GM10266 (cell line): ENCODE results near the gene CIT.

Experiments used
- DNase-seq: peaks from one replicate; pipeline ENCODE4 v3.0.0; 2012; ENCODE audit errors: extremely low spot score
- TF ChIP-seq, protein P1 (sequence below): IDR thresholded peaks from 2 replicates; pipeline ENCODE4 v1.5.1; 2012; ENCODE audit warnings: mild to moderate bottlenecking, low read depth; ENCODE audit not compliant: control insufficient read depth, insufficient read depth; ENCODE audit errors: missing control alignments

Gene CIT

DNA sequence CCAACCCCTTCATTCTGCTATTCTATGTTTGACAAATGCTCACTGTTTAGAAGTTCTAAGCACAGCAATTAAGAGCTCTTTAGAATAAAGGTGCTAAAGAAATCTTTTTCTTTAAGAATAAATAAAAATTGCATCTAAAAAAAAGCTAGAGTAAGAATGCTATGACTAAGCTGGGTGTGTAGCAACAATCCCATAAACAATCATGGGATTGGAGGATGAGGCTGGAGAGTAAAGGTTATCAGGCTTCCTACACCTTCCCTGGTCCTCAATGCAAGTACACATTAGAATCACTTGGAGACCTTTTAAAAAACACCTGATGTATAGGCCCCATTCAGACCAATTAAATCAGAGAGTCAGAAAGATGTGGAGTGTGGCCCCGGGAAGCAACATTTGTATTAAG is 88.3 kb downstream of the CIT start:
- TF ChIP-seq, protein P1, sequence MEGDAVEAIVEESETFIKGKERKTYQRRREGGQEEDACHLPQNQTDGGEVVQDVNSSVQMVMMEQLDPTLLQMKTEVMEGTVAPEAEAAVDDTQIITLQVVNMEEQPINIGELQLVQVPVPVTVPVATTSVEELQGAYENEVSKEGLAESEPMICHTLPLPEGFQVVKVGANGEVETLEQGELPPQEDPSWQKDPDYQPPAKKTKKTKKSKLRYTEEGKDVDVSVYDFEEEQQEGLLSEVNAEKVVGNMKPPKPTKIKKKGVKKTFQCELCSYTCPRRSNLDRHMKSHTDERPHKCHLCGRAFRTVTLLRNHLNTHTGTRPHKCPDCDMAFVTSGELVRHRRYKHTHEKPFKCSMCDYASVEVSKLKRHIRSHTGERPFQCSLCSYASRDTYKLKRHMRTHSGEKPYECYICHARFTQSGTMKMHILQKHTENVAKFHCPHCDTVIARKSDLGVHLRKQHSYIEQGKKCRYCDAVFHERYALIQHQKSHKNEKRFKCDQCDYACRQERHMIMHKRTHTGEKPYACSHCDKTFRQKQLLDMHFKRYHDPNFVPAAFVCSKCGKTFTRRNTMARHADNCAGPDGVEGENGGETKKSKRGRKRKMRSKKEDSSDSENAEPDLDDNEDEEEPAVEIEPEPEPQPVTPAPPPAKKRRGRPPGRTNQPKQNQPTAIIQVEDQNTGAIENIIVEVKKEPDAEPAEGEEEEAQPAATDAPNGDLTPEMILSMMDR, result no peak
- DNase-seq, result no peak

DNA sequence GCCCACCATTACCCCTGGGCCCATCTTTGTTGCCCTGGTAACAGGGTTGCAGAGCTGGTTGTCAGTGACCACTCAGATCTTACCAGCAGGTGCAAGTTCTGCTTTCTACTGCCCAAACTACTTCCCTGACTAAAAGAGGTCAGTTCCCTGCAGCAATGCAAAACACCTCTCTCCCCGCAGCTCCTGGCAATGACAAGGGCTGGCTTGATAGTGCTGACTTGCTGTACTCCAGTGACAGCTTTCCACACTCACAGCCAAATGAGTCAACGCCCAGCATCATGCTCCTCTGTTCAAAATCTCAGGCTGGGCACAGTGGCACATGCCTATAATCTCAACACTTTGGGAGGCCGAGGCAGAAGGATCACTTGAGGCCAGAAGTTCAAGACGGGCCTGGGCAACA is 90.6 kb downstream of the CIT start:
- TF ChIP-seq, protein P1, result no peak
- no peak for DNase-seq

DNA sequence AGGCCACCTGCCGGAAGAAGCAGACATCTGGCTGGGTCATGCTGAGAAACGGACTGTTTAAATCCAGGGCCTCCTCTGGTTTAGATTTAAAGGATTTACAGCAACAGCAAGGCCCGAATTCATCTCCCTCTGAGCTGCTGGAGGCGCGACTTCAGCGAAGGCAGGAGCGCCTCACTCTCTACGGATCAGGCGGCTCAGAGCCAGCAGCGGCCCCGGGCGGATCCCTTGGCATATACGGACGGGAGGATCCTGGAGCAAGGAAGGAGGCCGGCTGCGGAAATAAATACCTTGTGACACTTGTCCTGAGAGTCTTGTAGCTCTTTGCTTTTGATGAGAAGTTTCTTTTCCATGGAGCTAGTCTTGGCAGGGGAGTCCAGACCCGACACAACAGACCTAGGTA is 92.4 kb downstream of the CIT start:
- TF ChIP-seq, protein P1, result no peak
- DNase-seq, result no peak

DNA sequence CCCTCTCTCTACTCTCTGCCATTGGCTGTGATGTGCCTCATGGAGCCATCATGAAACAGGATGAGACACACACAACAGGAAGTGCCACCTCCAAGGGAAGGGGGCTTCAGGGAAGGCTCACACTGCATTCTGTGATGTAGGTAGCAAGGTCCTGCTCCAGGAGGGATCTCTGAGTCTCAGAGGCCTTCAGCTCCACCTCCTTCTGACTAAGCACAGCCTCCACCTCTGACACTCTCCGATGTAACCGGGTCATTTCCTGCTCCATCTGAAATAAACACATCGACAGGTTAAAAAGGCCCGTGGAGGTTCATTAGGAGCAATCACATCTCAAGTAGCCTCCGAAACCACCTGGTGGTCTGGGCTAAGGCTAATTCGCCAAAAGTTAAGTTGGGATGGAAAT is 93.3 kb downstream of the CIT start:
- TF ChIP-seq, protein P1, result no peak
- DNase-seq, result no peak

DNA sequence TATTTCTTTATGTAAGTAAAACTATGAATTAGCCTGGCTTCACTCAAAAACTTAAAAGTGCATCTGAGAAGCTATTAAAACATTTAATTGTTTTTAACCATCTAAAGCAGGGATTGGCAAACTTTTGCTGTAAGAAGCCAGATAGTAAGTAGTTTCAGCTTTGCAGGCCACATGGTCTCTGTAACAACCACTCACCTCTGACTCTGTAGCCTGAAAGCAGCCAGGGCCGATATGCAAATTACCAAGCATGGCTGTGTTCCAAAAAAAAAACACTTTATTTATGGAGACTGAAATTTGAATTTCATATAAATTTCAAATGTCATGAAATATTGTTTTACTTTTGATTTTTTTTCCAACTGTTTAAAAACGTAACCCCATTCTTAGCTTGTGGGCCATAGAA is 95.3 kb downstream of the CIT start:
- no peak for DNase-seq
- TF ChIP-seq, protein P1, result no peak

DNA sequence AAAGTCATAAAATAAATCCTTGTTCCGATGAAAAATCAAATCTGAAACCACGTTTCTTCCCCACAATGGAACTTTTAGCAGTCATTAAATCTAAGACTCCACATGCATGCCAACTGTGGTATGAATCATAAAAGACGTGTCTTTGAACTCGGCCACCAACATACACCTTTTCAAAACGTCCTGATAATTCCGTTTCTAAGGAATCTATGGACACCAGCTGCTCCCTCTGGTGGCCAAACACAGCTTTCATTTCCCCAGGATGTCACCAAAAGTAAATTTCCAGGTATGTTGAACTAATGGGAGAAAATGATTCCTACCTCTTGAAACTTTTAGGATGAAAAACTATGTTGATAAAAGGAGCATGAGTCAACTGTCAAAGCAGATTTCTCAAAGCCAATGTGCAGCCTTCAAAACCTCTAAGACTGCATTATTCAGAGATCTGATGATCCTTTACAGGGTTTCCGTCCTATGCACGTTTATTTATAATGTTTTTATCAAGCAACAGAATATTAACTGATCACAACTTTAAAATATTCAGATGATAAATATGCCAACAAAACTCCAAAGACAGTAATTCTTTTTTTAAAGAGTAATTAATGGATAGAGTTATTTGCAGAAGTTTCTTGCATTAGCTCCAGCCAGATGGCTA is 96.2 kb downstream of the CIT start:
- TF ChIP-seq, protein P1, result peak; percentile 43
- no peak for DNase-seq

DNA sequence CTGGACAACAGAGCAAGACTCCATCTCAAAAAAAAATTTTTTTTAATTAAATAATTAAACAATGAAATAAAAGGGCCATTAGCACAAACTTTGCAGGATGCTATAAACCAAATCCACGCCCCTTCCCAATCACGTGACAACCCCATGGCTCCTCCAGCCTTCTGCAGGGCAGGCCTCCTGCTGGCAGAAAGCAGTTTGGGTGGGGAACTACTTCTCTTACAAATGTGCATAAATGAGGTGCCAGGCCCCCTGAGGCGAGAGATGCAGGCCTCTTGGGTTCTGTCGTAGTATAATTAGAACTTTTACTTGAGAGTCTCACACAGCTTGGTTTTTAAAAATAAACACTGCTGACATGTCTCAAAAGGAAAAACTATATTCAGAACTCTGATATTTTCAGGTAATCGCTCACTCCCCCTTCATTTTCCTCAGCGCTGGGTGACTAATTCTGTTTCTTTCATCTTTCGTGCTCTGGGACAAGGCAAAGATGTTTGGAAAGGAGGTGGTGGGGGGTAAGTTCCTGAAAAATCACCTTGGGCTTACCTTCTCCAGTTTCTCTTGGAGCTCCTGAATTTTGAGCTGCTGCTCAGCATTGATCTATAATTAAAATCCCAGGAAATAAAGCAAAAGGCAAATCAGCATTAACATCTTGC is 101.7 kb downstream of the CIT start:
- TF ChIP-seq, protein P1, result no peak
- no peak for DNase-seq
